ENCODE measurements around the gene HLA-DQA1.
"Not testable (repeated sequence)": the region's sequence is repeated elsewhere in the genome, so short reads cannot be mapped to it uniquely, and the experiment has no call there.

Gene HLA-DQA1

GRCh38 chr6:32637219-32637880 is at the start of gene HLA-DQA1:
TSS of gene HLA-DQA1 (plus strand) at chr6:32637406. CDS start at chr6:32637459, 53 bp downstream.
- DNase-seq (ENCODE audit: low read depth in 2 of 2) = no peak

DNA sequence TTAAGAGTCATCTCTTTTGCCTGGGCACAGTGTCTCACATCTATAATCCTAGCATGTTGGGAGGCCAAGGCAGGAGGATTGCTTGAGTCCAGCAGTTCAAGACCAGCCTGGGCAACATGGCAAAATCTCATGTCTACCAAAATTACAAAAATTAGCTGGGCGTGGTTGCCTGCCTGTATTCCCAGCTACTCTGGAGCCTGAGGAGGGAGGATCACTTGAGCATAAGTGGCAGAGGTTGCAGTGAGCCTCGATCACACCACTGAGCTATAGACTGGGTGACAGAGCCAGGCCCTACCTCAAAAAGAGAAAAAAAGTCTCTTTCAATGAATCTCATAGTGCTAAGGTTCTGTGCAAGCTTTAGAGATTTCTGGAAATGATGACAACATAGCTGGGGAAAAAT is 49.0 kb upstream of the HLA-DQA1 start:
- DNase-seq (ENCODE audit: low read depth in 2 of 2) = no peak

DNA sequence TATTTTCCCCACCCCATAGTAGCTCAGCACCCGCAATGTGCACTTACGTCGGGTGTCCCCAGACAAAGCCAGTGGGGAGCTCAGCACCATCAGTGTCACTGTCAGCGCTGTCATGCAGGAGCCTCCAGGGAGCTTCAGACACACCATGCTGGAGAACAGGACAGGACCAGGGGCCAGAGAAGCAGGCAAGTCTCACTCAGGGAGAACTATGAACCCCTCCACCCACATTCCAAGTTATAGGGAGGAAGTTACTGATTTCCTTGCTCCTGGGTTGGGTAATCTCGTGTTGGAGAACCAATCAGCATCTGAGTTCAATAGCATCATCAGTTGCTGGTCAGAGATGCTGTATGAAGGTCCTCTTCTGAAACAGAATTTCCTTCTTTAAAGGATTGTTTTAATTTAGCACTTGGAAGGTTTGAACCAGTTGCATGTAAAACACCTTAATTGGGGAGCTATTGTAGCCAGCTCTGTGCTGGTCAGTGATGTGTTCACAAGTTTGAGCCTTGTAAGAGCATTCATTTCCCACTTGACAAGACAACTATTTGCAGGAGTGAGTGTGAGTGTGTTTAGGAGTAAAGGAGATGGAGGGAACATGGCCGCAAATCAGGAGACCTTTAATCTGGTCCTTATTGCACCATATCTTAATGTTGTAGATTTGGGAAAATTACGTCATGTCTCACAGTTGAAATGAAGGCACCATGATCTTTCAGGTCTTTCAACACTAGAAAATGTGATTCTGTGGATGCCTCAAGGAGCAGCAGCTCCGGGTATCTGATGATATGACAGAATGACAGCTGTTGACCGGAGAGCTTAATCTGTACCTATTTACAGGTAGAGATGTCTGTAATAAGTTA is 47.4 kb upstream of the HLA-DQA1 start, which contains the start of gene HLA-DRB1:
Gene HLA-DRB1 (minus strand): TSS at position 253 of the 854 bp plus-strand sequence. CDS start 106 bp downstream, at position 147.
- DNase-seq (ENCODE audit: low read depth in 2 of 2) = no peak

DNA sequence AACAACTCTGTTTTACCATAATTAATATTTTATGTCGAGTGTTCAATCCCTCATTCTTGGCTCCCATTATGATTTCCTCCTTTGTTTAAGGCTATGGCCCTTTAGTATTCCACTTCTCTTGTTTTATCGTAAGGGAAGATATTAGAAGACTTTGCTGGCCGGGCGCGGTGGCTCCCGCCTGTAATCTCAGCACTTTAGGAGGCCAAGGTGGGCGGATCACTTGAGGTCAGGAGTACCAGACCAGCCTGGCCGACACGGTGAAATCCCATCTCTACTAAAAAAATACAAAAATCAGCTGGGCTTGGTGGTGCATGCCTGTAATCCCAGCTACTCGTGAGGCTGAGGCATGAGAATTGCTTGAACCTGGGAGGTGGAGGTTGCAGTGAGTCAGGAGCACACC is 46.5 kb upstream of the HLA-DQA1 start:
- DNase-seq (ENCODE audit: low read depth in 2 of 2) = not testable (repeated sequence)

DNA sequence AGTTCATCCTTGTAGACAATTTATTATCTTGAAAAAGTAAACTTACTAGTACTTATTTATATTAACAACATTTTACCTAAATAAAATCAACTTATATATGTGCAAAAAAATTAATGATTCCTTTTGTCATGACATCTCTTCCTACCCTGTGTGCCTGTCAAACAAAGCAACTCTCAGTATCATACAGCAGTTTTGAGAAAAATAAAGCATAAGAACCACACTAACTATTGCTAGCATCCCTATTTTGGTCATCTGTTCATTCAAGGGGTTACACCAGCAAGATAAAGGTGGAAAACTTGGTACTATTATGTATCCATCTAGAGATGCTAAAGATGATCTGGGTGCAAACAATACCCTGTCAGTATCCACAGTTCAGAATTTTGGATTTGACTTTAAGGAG is 40.2 kb upstream of the HLA-DQA1 start:
- no peak for DNase-seq (ENCODE audit: low read depth in 2 of 2)

GRCh38 chr6:32602383-32602782 is 34.8 kb upstream of the HLA-DQA1 start:
- DNase-seq (ENCODE audit: low read depth in 2 of 2) = no peak

GRCh38 chr6:32603222-32603621 is 34.0 kb upstream of the HLA-DQA1 start:
- DNase-seq (ENCODE audit: low read depth in 2 of 2) = no peak

- DNase-seq (ENCODE audit: low read depth in 2 of 2) = no peak
Observed at GRCh38 chr6:32603888-32604287, 33.3 kb upstream of the HLA-DQA1 start.

DNA sequence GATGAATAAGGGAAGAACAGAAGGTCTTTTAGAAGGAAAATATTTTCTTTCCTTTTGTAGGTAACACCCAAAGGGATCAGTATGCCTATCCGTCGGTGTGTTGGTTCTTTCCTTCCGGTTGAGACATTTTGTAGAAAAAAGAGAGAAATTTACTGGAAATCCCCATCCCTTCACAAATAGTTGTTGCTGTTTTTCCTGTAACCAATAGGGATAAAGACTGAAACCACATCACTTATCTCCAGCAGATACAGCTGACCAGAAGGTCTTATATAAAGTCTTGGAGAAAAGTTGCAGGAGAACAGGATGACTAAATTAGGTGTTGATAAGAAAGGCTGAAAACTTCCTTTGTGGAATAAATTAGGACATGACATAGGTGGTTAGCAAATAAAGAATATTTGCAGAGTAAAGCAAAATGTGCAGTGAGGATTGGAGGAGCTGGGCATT is 32.8 kb upstream of the HLA-DQA1 start:
- no peak for DNase-seq (ENCODE audit: low read depth in 2 of 2)

DNA sequence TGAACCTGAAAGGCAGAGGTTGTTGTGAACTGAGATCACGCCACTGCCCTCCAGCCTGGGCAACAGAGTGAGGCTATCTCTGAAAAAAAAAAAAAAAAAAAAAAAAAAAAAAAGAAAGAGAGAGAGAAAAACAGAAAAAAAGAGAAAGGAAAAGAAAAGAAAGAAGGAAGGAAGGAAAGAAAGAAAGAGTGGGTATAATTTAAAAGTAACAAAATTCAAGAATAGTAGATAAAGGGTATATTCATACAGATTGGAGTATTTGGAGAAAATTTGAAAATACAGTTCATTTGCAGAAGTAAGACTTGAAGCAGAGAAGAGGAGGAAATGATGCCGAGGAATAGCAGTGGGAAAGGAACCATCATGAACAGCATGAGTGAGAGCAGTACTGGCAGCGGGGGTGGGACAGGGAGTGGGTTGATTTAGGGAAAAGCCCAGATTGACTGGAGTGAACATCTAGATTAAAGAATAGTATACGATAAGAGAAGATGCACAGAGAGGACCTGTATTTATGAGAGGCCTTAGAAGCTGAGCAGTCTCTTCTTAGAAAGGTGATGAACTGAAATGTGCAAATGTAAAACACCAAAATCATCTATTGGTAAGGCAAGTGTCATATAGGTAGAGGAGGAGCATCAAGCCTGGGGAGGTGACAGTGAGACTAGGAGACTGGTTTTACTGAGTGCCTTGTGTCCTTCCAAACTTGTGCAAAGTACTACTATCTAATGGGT is 29.8 kb upstream of the HLA-DQA1 start:
- no peak for DNase-seq (ENCODE audit: low read depth in 2 of 2)

- DNase-seq (ENCODE audit: low read depth in 2 of 2) = no peak
Observed at GRCh38 chr6:32607988-32608298, 29.3 kb upstream of the HLA-DQA1 start.

GRCh38 chr6:32608362-32608761 is 28.8 kb upstream of the HLA-DQA1 start:
- no peak for DNase-seq (ENCODE audit: low read depth in 2 of 2)

DNA sequence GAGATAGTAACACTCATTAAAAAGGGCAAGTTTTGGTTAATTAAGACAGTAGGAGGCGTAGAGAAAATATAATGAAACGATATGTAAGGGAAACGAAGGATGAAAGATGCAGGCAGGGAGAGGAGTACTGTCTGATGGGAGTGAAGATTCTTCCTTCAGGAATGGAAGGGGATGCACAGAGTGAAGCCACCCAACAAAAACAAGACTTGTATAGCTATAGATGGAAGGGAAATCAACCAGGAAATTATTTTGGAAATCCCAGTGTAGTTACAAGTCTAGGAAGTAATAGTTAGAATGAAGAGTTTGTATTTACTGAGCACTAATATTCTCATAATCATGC is 27.8 kb upstream of the HLA-DQA1 start:
- no peak for DNase-seq (ENCODE audit: low read depth in 2 of 2)

DNA sequence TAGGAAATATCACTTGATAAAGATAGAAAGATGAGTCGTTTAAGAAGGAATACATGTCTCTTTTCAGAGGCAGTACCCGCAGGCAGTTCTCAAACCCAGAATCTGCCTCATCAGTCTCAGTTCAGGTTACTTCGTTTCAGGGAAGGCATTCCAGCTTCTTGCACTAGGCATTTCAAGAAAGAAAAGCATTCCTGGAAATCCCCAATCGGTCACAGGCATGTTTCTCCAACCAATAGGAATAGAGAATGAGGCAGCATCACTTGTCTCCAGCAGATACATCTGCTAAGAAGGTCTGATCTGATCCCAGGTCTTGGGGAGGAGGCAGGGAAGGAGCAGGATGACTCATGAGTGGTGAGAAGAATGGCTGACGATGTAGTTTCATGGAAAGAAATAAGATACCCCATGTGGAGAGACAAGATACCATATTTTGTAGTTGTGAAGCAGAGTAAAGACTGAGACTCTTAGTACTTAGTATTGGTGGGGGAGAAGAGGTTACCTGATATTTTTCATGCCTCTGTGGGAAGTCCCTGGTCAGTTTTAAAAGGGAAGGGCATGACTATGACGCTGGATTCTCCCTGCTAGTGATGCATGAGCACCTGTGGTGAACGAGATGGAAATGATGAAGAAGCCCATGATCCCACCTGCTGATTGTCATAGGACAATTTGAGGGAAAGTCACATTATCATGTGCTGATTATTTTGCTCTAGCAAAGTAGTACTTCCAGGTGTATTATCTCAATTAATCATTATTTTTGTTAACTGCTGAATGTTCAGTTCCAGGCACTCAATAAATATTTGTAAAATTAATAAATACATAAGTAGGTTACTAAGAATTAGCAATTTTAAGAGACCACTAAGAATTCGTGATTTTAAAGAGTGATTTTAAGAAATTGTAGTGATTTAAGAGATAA is 27.2 kb upstream of the HLA-DQA1 start:
- DNase-seq (ENCODE audit: low read depth in 2 of 2) = no peak

DNA sequence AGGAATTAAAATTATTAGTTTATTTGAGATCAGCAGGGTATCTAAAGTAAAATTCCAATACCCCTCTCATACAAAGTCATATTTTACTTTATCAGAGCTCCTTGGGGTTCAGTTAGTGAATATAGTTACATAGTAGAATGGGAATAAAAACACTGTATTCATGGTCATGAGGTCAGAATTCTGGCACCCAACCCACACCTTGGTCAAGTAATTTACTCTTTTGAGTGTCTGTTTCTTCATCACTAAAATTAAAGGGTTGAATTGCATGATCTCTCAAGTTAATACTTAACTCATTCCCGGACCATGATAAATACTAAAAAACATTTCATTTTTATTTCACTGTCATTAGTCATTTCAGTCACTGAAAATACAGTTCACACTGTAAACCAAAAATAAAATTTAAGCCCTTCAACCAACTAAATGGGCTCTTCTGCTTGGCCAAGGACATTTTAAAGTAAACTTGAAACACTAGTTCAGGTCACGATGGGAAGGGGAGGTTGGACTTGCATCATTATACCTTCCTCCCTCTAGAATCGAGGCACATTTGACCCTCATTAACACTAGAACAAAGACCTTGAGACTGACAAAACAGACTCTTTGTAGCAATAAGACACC is 26.4 kb upstream of the HLA-DQA1 start:
- DNase-seq (ENCODE audit: low read depth in 2 of 2) = no peak

GRCh38 chr6:32613475-32613874 is 23.7 kb upstream of the HLA-DQA1 start:
- DNase-seq (ENCODE audit: low read depth in 2 of 2) = no peak

- DNase-seq (ENCODE audit: low read depth in 2 of 2) = no peak
Observed at GRCh38 chr6:32614366-32615081, 22.7 kb upstream of the HLA-DQA1 start.

DNA sequence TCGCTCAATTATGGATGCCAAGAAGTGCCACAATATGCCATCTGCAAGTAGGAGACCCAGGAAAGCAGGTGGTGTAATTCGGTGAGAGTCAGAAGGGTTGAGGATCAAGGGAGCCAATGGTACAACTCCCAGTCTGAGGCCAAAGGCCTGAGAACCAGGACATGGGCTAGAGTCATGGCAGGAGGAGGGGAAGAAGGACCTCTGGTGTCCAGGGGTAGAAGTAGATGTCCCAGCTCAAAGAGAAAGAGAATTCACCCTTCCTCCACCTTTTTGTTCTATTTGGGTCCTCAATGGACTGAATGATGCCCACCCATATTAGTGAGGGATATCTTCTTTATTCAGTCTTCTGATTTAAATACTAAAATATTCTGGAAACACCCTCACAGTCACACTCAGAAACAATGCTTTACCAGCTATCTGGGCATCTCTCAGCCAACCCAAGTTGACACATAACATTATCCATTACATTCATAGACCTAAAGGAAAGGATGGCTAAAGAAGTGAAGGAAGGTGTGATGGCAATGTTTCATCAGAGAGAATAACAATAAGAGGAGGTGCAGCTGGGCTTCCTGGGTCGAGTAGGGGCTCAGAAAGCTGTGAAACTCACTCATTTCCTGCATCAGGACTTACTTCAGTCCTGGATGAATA is 21.2 kb upstream of the HLA-DQA1 start:
- DNase-seq (ENCODE audit: low read depth in 2 of 2) = no peak

DNA sequence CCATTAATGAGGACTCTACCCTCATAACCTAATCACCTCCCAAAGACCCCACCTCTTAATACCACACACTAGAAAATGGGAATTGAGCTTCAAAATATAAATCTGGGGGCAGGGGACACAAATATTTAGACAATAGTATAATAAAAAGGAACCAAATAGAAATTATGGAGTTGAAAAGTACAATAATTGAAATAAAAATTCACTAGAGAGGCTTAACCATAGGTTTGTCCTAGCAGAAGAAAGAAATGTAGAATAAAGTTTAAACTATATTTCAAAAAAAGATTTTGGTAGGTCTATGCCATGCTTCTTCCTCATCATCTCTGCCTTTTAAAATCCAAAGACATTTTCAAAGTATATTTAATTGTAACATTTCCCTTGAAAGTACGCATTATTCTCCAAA is 19.5 kb upstream of the HLA-DQA1 start:
- DNase-seq (ENCODE audit: low read depth in 2 of 2) = no peak

DNA sequence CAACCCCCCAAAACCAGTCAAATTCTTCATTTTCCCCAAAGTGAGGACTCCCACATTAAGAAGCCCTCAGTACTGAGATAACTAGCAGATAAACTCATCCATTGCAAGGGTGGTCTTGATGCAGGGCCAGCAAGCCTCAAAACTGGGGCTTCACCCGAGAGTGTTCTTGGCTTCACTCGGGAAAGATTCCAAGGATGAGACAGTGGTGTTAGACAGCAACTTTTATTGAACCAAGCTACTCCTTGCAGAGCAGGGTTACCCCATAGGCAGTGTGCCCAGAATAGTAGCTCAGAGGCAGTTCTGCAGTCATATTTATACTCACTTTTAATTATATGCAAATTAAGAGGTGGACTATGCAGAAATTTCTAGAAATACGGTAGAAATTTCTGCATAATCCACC is 15.8 kb upstream of the HLA-DQA1 start:
- DNase-seq (ENCODE audit: low read depth in 2 of 2) = no peak
